ENCODE measurements around the gene RND1. TPM values are rescaled to one million over a fixed set of nuclear protein-coding genes. Genes with fewer than 3 reads are reported as not detected.

Gene RND1
- total RNA-seq, 6 experiments from 2014 or later, result 0.12 to 0.68 (median 0.18) TPM; not detected in 2

DNA sequence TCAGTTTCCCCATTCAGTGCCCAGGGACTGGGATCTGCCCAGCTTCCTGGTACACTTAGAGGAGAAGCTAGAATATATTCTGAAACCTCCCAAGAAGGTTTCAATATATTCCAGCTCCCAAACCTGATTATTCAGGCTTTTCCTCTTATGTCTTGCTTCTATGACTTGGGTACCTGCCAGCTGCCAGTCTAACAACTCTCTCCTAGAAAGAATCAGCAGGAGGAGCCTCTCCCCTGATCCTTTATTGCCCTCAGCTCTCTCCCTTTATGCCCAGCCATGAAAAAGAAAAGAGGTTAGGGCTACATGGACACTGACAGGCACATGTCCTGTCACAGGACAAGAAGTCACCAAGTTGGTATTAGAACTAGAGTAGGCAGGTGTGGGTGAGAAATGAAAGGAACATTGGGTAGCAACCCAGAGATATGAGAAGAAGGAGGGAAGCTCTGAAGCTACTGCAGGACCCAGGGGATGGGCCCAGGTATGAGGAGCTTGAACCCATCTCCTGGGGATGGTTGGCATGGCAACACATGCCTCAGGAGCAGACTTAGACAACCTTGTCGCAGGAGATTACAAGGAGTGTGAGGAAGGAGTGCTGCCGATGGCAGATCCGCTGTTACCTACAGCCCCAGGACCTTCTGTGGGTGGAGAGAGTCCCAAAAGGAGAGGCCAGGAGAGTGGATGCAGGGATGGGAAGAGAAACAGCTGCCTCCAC, 49.4 kb downstream of the RND1 start:
- no peaks in the 10 kb centered on the region; the same call in 1 of the 2 replicates for H3K27me3 Mint-ChIP-seq (ENCODE audit: insufficient read depth)
- no peak for DNase-seq
- peaks cover 45% of the 10 kb centered on the region for H3K4me1 Mint-ChIP-seq (ENCODE audit: low read depth)
- H3K9me3 Mint-ChIP-seq, result no peaks in the 10 kb centered on the region
- TF ChIP-seq, protein P1, sequence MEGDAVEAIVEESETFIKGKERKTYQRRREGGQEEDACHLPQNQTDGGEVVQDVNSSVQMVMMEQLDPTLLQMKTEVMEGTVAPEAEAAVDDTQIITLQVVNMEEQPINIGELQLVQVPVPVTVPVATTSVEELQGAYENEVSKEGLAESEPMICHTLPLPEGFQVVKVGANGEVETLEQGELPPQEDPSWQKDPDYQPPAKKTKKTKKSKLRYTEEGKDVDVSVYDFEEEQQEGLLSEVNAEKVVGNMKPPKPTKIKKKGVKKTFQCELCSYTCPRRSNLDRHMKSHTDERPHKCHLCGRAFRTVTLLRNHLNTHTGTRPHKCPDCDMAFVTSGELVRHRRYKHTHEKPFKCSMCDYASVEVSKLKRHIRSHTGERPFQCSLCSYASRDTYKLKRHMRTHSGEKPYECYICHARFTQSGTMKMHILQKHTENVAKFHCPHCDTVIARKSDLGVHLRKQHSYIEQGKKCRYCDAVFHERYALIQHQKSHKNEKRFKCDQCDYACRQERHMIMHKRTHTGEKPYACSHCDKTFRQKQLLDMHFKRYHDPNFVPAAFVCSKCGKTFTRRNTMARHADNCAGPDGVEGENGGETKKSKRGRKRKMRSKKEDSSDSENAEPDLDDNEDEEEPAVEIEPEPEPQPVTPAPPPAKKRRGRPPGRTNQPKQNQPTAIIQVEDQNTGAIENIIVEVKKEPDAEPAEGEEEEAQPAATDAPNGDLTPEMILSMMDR (IDR thresholded peaks at IDR 0.05), result no peak
- H3K27ac Mint-ChIP-seq, result no peak overlapping the region
- H3K36me3 Mint-ChIP-seq (ENCODE audit: low read depth), result no peaks in the 10 kb centered on the region; the same call in 1 of the 2 replicates
- peak overlapping the region; percentile 97 for H3K4me3 Mint-ChIP-seq

DNA sequence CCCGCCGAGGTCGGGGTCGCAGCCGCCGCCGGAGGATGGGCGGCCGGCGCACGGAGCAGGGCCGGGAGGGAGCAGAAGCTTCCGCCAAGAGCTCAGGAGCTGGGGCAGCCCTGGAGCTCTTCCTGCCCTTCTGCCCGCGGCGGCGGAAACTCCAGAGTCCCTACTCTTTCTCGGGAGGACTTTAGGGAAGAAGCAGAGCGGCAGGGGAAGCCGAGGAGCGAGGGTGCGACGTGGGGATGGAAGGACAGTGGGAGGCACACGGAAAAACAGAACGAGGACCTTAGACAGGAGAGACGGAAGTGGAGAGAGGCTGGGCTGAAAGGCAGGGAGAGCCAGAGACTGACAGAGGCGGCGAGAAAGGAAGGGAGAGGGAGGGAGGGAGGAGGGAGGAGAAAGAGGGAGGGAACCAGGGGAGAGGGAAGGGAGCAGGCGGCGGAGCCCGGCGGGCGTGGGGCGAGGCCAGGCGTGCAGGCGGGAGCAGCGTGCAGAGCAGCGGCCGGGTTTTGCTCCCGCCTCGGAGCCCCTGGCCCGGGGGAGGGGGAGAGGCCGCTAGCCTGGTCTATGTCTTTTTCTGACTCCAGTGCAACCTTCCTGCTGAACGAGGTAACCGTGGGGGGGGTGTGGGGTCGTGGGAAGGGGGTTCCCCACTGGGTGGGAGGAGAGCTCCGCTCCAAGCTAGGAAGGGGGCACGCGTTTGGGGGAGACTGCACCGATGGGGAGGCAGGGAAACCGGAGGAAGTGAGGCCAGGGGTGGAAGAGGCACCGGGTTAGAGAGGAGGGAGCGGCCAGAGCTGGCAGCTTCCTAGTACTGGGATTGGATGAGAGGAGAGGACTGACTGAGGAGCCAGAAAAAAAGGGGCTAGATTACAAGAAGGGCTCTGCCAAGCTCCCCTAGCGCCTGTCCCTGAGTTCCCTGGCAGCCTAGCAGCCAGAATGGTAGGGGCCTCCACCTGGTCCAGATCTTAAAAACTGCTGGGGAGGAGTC, 50.3 kb downstream of the RND1 start:
- Mint-ChIP-seq H3K9me3 (no peaks in the 10 kb centered on the region), H3K4me1 (ENCODE audit: low read depth) (peaks cover 54% of the 10 kb centered on the region), H3K27ac (peak overlapping the region; percentile 91), H3K4me3 (peak overlapping the region; percentile 97), H3K36me3 (ENCODE audit: low read depth) (no peaks in the 10 kb centered on the region; the same call in 1 of the 2 replicates), H3K27me3 (ENCODE audit: insufficient read depth) (no peaks in the 10 kb centered on the region; the same call in 1 of the 2 replicates)
- TF ChIP-seq, protein P1 (IDR thresholded peaks at IDR 0.05), result no peak
- DNase-seq, result peak; percentile 73

DNA sequence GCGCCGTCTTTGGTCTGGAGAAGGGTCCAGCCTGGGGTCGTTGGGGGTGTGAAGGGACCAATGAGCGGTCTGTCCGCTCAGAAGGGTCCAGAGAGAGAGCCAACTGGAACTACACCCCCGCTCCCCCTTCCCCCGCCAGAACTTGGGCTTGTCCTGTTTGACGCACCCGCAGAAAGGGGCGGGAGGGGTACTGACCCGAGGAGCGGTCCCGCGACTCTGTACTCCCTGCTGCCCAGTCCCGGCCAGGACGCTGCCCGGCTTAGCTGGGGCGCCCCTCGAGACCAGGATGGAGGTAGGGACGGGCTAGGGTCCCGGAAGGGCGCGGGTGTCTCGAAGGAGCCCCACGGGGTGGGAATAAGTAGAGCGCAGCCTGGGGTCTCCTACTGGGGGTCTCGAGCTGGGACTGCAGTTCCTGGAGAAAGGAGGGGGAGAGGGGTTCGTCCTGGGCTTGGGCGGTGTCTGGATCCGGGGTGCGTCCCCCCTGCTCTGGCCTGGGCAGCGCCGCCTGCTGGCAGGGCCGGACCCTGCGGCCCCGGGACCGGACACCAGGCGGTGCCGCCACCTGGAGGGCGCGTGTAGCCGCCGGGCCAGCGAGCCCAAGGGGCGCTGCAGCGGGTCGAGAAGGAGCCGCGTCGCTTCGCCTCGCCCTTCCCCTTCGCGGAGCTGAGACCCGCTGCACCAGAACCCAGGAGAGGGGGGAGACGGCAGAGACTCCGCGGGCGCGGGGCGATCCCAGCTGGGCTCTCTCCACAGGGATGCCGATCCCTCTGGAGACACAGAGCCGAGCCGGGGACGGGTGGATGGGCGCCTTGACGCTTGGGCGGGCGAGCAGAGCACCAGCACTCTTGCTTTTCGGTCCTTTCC, 51.2 kb downstream of the RND1 start:
- Mint-ChIP-seq H3K36me3 (ENCODE audit: low read depth) (no peaks in the 10 kb centered on the region; the same call in 1 of the 2 replicates), H3K9me3 (no peaks in the 10 kb centered on the region), H3K4me1 (ENCODE audit: low read depth) (peaks cover 59% of the 10 kb centered on the region), H3K27me3 (ENCODE audit: insufficient read depth) (no peaks in the 10 kb centered on the region; the same call in 1 of the 2 replicates), H3K4me3 (peak overlapping the region; percentile 97), H3K27ac (peak overlapping the region; percentile 91)
- DNase-seq, result peak; percentile 69
- TF ChIP-seq, protein P1 (IDR thresholded peaks at IDR 0.05), result peak; percentile 100

DNA sequence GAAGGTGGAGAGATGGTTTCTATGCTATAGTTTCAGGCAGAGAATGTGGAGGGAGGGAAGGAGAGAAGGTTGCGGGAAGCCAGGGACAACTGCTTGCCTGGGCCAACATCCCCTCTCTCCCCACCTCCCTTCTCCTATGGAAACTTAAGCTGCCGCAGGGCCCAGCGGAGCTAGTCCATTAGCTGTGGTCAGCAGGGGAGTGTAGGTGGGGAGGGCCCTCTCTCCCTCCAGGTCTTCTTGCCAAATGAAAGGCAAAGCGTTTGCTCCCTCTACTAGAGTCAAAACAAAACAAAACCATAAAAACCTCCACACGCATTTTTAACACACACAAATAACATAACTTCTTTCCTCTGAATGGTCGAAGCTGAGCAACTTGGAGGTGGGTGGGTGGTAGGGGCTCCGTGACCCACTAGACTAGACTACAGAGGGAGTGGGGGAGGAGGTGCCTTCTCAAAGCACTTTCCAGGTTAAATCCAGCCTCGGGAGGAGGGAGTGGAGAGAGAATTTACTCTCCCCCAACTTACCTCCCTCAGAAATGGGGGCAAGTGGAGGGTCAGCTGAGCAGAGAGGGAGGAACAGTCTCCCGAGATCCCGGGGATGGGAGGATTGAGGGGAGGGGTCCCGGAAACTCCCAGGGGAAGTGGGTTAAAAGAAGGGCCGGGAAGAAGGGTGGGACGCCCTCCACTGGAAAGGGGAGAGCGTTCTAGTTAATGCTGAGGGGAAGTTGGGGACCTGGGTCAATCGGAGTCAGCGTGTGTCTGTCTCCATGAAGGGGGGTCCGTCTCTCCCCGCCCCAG, 52.0 kb downstream of the RND1 start:
- no peaks in the 10 kb centered on the region for H3K9me3 Mint-ChIP-seq
- TF ChIP-seq, protein P1 (IDR thresholded peaks at IDR 0.05), result no peak
- DNase-seq, result no peak
- H3K4me3 Mint-ChIP-seq, result peak overlapping the region; percentile 97
- no peaks in the 10 kb centered on the region; the same call in 1 of the 2 replicates for H3K36me3 Mint-ChIP-seq (ENCODE audit: low read depth)
- H3K27me3 Mint-ChIP-seq (ENCODE audit: insufficient read depth), result no peaks in the 10 kb centered on the region
- peaks cover 52% of the 10 kb centered on the region for H3K4me1 Mint-ChIP-seq (ENCODE audit: low read depth)
- H3K27ac Mint-ChIP-seq, result peak overlapping the region; percentile 91

All from HFFc6 (cell line).